ENCODE results near the gene STRAP. TPM values are rescaled to one million over a fixed set of nuclear protein-coding genes. Genes with fewer than 3 reads are reported as not detected.

STRAP gene
- total and polyA plus RNA-seq, 2 of the 8 experiments (the other 6 are each of a cell fraction or from before 2014, with no cell fraction given): 107 to 251 TPM

DNA sequence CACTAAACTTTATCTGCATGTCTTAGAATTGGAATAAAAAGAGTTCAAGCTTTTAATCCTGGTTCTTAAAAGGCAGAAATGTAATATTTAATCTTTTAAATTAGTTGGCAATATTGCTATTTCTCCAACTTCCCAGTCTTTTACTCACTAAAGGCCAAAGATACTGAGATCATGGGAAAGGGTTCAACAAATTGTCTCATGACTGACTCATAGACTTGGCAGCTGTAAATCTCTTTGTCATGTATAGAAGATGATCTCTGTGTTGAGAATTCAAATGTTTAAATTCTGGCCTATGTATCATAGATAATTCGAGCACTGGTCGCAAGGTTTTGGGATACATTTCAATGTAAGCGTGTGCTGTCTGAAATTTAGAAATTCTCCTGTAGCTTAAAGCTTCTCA is 40.1 kb upstream of the STRAP start:
- Histone ChIP-seq H3K79me1 (ENCODE audit: low read depth, low read length) (no peaks in the 10 kb centered on the region), H3K4me3 (ENCODE audit: extremely low read depth in 1 of 4, insufficient read depth in 2 of 4, low read depth in 3 of 4, low read length in 4 of 4) (no peak overlapping the region), H2AK5ac (ENCODE audit: low read depth, low read length) (no peak overlapping the region), H3K79me2 (ENCODE audit: control insufficient read depth in 1 of 2, insufficient read depth in 2 of 2, low read length in 2 of 2) (no peaks in the 10 kb centered on the region), H3K23me2 (ENCODE audit: low read depth, low read length) (no peaks in the 10 kb centered on the region), H4K5ac (ENCODE audit: insufficient read length, low read depth, low read length) (no peak overlapping the region), H3K4me1 (replicated peaks in 1 of 4; ENCODE audit: control insufficient read depth in 3 of 4, insufficient read depth in 4 of 4, low read length in 3 of 4) (no peaks in the 10 kb centered on the region), H2BK5ac (ENCODE audit: low read depth, low read length) (no peak overlapping the region), H3K27me3 (replicated peaks in 1 of 4; ENCODE audit: control insufficient read depth in 3 of 4, extremely low read depth in 1 of 4, insufficient read depth in 3 of 4, low read length in 3 of 4) (no peaks in the 10 kb centered on the region), H3K4ac (replicated peaks; ENCODE audit: insufficient read length, low read depth, low read length) (no peak overlapping the region), H2BK20ac (ENCODE audit: low read length) (no peak overlapping the region), H3K14ac (ENCODE audit: insufficient read length) (no peak overlapping the region), H2AFZ (ENCODE audit: low read length) (no peak overlapping the region), H2BK120ac (replicated peaks; ENCODE audit: low read depth, low read length) (no peak overlapping the region), H3K9me3 (ENCODE audit: insufficient read depth in 2 of 2, low read depth in 1 of 2, low read length in 1 of 2) (no peaks in the 10 kb centered on the region), H3K4me2 (ENCODE audit: insufficient read depth in 1 of 2, low read depth in 2 of 2, low read length in 2 of 2) (no peak overlapping the region), H3K56ac (replicated peaks; ENCODE audit: insufficient read length, low read depth, low read length) (no peak overlapping the region), H3K18ac (ENCODE audit: extremely low read depth, low read length) (no peak overlapping the region), H2BK12ac (ENCODE audit: low read depth, low read length) (no peak overlapping the region), H4K20me1 (replicated peaks in 1 of 2; ENCODE audit: control insufficient read depth in 1 of 2, insufficient read depth in 2 of 2, low read length in 2 of 2) (no peaks in the 10 kb centered on the region), H3K23ac (ENCODE audit: insufficient read length) (no peak overlapping the region), H3K36me3 (ENCODE audit: control insufficient read depth in 2 of 4, insufficient read depth in 4 of 4, low read length in 3 of 4) (no peaks in the 10 kb centered on the region), H2BK15ac (ENCODE audit: low read length) (no peak overlapping the region), H4K8ac (ENCODE audit: extremely low read depth, insufficient read depth, low read length) (no peak overlapping the region), H4K91ac (replicated peaks; ENCODE audit: insufficient read length, low read length) (no peak overlapping the region), H3K27ac (ENCODE audit: low read depth, low read length) (no peak overlapping the region), H3K9ac (replicated peaks in 1 of 4; ENCODE audit: extremely low read depth in 1 of 4, low read depth in 3 of 4, low read length in 3 of 4) (no peak overlapping the region)
- DNase-seq (ENCODE audit: low read depth in 1 of 2, low spot score in 2 of 2): no peak
- POLR2A ChIA-PET (ENCODE audit: partially characterized antibody): no interaction called here
- WGBS, 2 experiments (ENCODE audit: extremely low coverage in 1 of 2, insufficient coverage in 1 of 2, insufficient read length in 1 of 2, insufficient replicate concordance in 2 of 2, low coverage in 1 of 2, low lambda C conversion rate in 2 of 2, missing lambda C conversion rate in 1 of 2): 96% methylated on average over 3 of the region's 3 CpGs; no CpG with 5 or more reads in 1 of the 2 experiments
- CTCF ChIA-PET (ENCODE audit: partially characterized antibody): interaction anchor here (1.4 to 7.9 kb wide), 2 partner anchors 15 to 69 kb away, joined by 3 to 49 read pairs; partner anchors contain the start of gene DERA
- no peak for FAIRE-seq
- TF ChIP-seq JUND (IDR thresholded peaks at IDR 0.05; ENCODE audit: low read length): no peak
- TF ChIP-seq, protein P1, sequence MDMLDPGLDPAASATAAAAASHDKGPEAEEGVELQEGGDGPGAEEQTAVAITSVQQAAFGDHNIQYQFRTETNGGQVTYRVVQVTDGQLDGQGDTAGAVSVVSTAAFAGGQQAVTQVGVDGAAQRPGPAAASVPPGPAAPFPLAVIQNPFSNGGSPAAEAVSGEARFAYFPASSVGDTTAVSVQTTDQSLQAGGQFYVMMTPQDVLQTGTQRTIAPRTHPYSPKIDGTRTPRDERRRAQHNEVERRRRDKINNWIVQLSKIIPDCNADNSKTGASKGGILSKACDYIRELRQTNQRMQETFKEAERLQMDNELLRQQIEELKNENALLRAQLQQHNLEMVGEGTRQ (IDR thresholded peaks at IDR 0.05; ENCODE audit: low read length): no peak
- TF ChIP-seq EZH2 (IDR thresholded peaks at IDR 0.05; ENCODE audit: low read depth, low read length, severe bottlenecking): no peak
- TF ChIP-seq TAF7 (optimal IDR thresholded peaks at IDR 0.05; ENCODE audit: borderline replicate concordance, low read depth, low read length): no peak
- TF ChIP-seq BCL11A (IDR thresholded peaks at IDR 0.05; ENCODE audit: low read depth in 2 of 2, low read length in 2 of 2): no peak
- TF ChIP-seq RNF2 (IDR thresholded peaks at IDR 0.05; ENCODE audit: borderline replicate concordance, low read depth, low read length, missing control alignments, poor library complexity, severe bottlenecking): no peak
- no peak for TF ChIP-seq FOSL1 (IDR thresholded peaks at IDR 0.05; ENCODE audit: insufficient read depth, low read depth, low read length)
- no peak for TF ChIP-seq TEAD4 (IDR thresholded peaks at IDR 0.05; ENCODE audit: low read depth, low read length)
- no peak for TF ChIP-seq HDAC6 (IDR thresholded peaks at IDR 0.05; ENCODE audit: low read depth, low read length)
- no peak for TF ChIP-seq E2F6 (IDR thresholded peaks at IDR 0.05)
- no peak for TF ChIP-seq SP2 (IDR thresholded peaks at IDR 0.05; ENCODE audit: low read length)
- TF ChIP-seq RAD21 (IDR thresholded peaks at IDR 0.05 in 1 of 2, conservative IDR thresholded peaks at IDR 0.05 in 1 of 2; ENCODE audit: low read depth in 2 of 2, low read length in 2 of 2): no peak

Data from H1 (cell line).